Measurements from ENCODE around the gene ADAMTSL3. TPM values are rescaled to one million over a fixed set of nuclear protein-coding genes. Genes with fewer than 3 reads are reported as not detected.

The ADAMTSL3 gene
- polyA plus RNA-seq, 1 experiment, result not detected

- CTCF ChIA-PET, result no interaction called here
- no peak overlapping the region for H3K4me3 ChIP-seq (ENCODE audit: low read depth, low read length)
- DNase-seq (ENCODE audit: low read depth), result no peak
- H3K36me3 ChIP-seq (ENCODE audit: control insufficient read depth, insufficient read depth, low read length), result no peaks in the 10 kb centered on the region
- no peaks in the 10 kb centered on the region for H3K27me3 ChIP-seq (ENCODE audit: control insufficient read depth, insufficient read depth, low read length)
- TF ChIP-seq CTCF (IDR thresholded peaks at IDR 0.05; ENCODE audit: insufficient read depth, low read depth, low read length), result no peak
- POLR2A ChIA-PET, result no interaction called here
Measured at GRCh38 chr15:83854950-83855707, 201.2 kb downstream of the ADAMTSL3 start.

- ChIA-PET CTCF (interaction anchor here (1.4 kb wide), 1 partner anchor 26 kb away, joined by 4 read pairs; no protein-coding TSS in a partner anchor), POLR2A (no interaction called here)
- DNase-seq (ENCODE audit: low read depth), result no peak
Measured at GRCh38 chr15:83855956-83856355, 202.0 kb downstream of the ADAMTSL3 start.

GRCh38 chr15:83858820-83859505, 205.0 kb downstream of the ADAMTSL3 start:
- H3K36me3 ChIP-seq (ENCODE audit: control insufficient read depth, insufficient read depth, low read length), result no peaks in the 10 kb centered on the region
- ChIA-PET POLR2A (no interaction called here), CTCF (no interaction called here)
- no peak for DNase-seq (ENCODE audit: low read depth)
- H3K27me3 ChIP-seq (ENCODE audit: control insufficient read depth, insufficient read depth, low read length), result no peaks in the 10 kb centered on the region
- H3K4me3 ChIP-seq (ENCODE audit: low read depth, low read length), result no peak overlapping the region
- no peak for TF ChIP-seq CTCF (IDR thresholded peaks at IDR 0.05; ENCODE audit: insufficient read depth, low read depth, low read length)

More at GRCh38 chr15:83855956-83856355, 202.0 kb downstream of the ADAMTSL3 start:
- Histone ChIP-seq H3K36me3 (ENCODE audit: control insufficient read depth, insufficient read depth, low read length) (no peaks in the 10 kb centered on the region), H3K27me3 (ENCODE audit: control insufficient read depth, insufficient read depth, low read length) (no peaks in the 10 kb centered on the region), H3K4me3 (ENCODE audit: low read depth, low read length) (no peak overlapping the region)
- TF ChIP-seq CTCF (IDR thresholded peaks at IDR 0.05; ENCODE audit: insufficient read depth, low read depth, low read length), result no peak

- Histone ChIP-seq H3K36me3 (ENCODE audit: control insufficient read depth, insufficient read depth, low read length) (no peaks in the 10 kb centered on the region), H3K27me3 (ENCODE audit: control insufficient read depth, insufficient read depth, low read length) (no peaks in the 10 kb centered on the region), H3K4me3 (ENCODE audit: low read depth, low read length) (no peak overlapping the region)
- ChIA-PET POLR2A (no interaction called here), CTCF (interaction anchor here (0.8 kb wide), 1 partner anchor 104 kb away, joined by 4 read pairs; no protein-coding TSS in a partner anchor)
- DNase-seq (ENCODE audit: low read depth), result no peak
- no peak for TF ChIP-seq CTCF (IDR thresholded peaks at IDR 0.05; ENCODE audit: insufficient read depth, low read depth, low read length)
Measured at GRCh38 chr15:83866692-83867091, 212.8 kb downstream of the ADAMTSL3 start.

GRCh38 chr15:83869341-83869740, 215.4 kb downstream of the ADAMTSL3 start:
- ChIA-PET CTCF (interaction anchor here (0.5 kb wide), 1 partner anchor 23 kb away, joined by 4 read pairs; no protein-coding TSS in a partner anchor), POLR2A (no interaction called here)
- no peaks in the 10 kb centered on the region for H3K36me3 ChIP-seq (ENCODE audit: control insufficient read depth, insufficient read depth, low read length)
- H3K4me3 ChIP-seq (ENCODE audit: low read depth, low read length), result no peak overlapping the region
- H3K27me3 ChIP-seq (ENCODE audit: control insufficient read depth, insufficient read depth, low read length), result no peaks in the 10 kb centered on the region
- no peak for TF ChIP-seq CTCF (IDR thresholded peaks at IDR 0.05; ENCODE audit: insufficient read depth, low read depth, low read length)
- no peak for DNase-seq (ENCODE audit: low read depth)

Data from BJ (cell line).